ENCODE results near the gene DECR2.
A peak's percentile ranks its signal among the peaks of the same experiment; 100 is the strongest.

- TF ChIP-seq CTCF (IDR thresholded peaks at IDR 0.05; ENCODE audit: low read depth, low read length, missing input control) = no peak
- TF ChIP-seq SP1 (IDR thresholded peaks at IDR 0.05) = no peak
- TF ChIP-seq MAX (IDR thresholded peaks at IDR 0.05) = peak; percentile 30
- peak; percentile 65 for TF ChIP-seq YY1 (IDR thresholded peaks at IDR 0.05)
- peak; percentile 18 for TF ChIP-seq REST (IDR thresholded peaks at IDR 0.05)
- no peak for TF ChIP-seq TAF1 (conservative IDR thresholded peaks at IDR 0.05)
- no peak for TF ChIP-seq RAD21 (IDR thresholded peaks at IDR 0.05)
- no peak for TF ChIP-seq ATF3 (IDR thresholded peaks at IDR 0.05)
- TF ChIP-seq JUND (IDR thresholded peaks at IDR 0.05) = peak; percentile 83 to 98
- TF ChIP-seq EGR1 (IDR thresholded peaks at IDR 0.05; ENCODE audit: low read depth in 2 of 2) = no peak
- peak in 1 of 2 donors; percentile 59 for TF ChIP-seq RXRA (IDR thresholded peaks at IDR 0.05)
These were observed 22.4 kb downstream of the DECR2 start for GRCh38 chr16:424033-424622.

Data from liver (tissue), 3 donors.